Left lung (tissue), 10 donors: ENCODE measurements around the gene ZNF318. TPM values are rescaled to one million over a fixed set of nuclear protein-coding genes. Genes with fewer than 3 reads are reported as not detected.
"Not testable (repeated sequence)": the region's sequence is repeated elsewhere in the genome, so short reads cannot be mapped to it uniquely, and the experiment has no call there.

Experiments used
- ATAC-seq: fragments of 200-7000 bp; cut with Tn5 transposase; one replicate; pipeline ENCODE4 v1.9.1; 2020; ENCODE audit warnings: moderate library complexity
- DNase-seq, 4 donors: peaks; one replicate each; pipeline ENCODE4 v3.0.0-alpha.2; 2013 to 2020
- H3K27ac ChIP-seq, 2 donors: fragments of 200-600 bp; sonication (generic) in 1 of 2; one replicate each; pipeline versions ENCODE4 v1.5.0 to v1.8.0; 2020 to 2021
- H3K27me3 ChIP-seq, 2 donors: fragments of 200-600 bp; sonication (generic) in 1 of 2; one replicate each; pipeline versions ENCODE4 v1.5.0 to v1.8.0; 2020 to 2021
- H3K36me3 ChIP-seq, 2 donors: fragments of 200-600 bp; sonication (generic) in 1 of 2; one replicate each; pipeline versions ENCODE4 v1.5.0 to v1.8.0; 2020 to 2021
- H3K4me1 ChIP-seq, 2 donors: fragments of 200-600 bp; one replicate each; pipeline ENCODE4 v1.8.0; 2021
- H3K4me3 ChIP-seq, 2 donors: fragments of 200-600 bp; sonication (generic) in 1 of 2; one replicate each; pipeline versions ENCODE4 v1.5.0 to v1.8.0; 2020 to 2021; ENCODE audit warnings: mild to moderate bottlenecking in 1 of 2
- H3K9me3 ChIP-seq, 2 donors: fragments of 200-600 bp; sonication (generic) in 1 of 2; one replicate each; pipeline versions ENCODE4 v1.5.0 to v1.8.0; 2020 to 2021
- CTCF ChIP-seq, 2 donors: fragments of 200-600 bp; sonication (generic) in 1 of 2; IDR thresholded peaks; one replicate each; pipeline versions ENCODE4 v1.5.0 to v1.8.0; 2021; ENCODE audit warnings: antibody characterized with exemption in 2 of 2
- intact Hi-C, 2 donors: fragments of 100-400 bp; cut with DNase I; formaldehyde crosslinking; loops; one replicate each; pipeline versions ENCODE4 v1.11.2 to v1.14.2; 2022
- polyA plus RNA-seq, 6 donors: library from polyadenylated mRNA; unstranded; fragments of 120-200 nt; gene quantifications; one replicate each; pipeline ENCODE4 v1.2.1, GENCODE V29; 2013; ENCODE audit not compliant: insufficient read length in 6 of 6
- total RNA-seq, 2 donors: library from RNA; stranded (reverse); fragmentation: NEBNext Ultra II Directional; extraction: Animal tissue kit (Norgen Biotek cat#: 25700); gene quantifications; one replicate each; pipeline ENCODE4 v1.2.1, GENCODE V29; 2021
- donor health status: DM: no; HTN: yes; CAD: no.
- donor health status: DM: no; HTN: no; CAD: no.

The ZNF318 gene
- total and polyA plus RNA-seq, 8 donors = 13.3 to 37.6 (median 31.8) TPM

- peaks cover 0 to 19% of the 10 kb centered on the region in 2 donors for H3K27me3 ChIP-seq
Measured at GRCh38 chr6:43412541-43412940, 43.1 kb upstream of the ZNF318 start.

GRCh38 chr6:43410776-43411175, 41.3 kb upstream of the ZNF318 start:
- ATAC-seq, H3K4me3 ChIP-seq, H3K9me3 ChIP-seq, H3K27ac ChIP-seq, H3K4me1 ChIP-seq, intact Hi-C loops, H3K36me3 ChIP-seq, DNase-seq: not testable (repeated sequence)
- peaks cover 0 to 19% of the 10 kb centered on the region in 2 donors for H3K27me3 ChIP-seq

More at GRCh38 chr6:43412541-43412940, 43.1 kb upstream of the ZNF318 start:
- Histone ChIP-seq H3K36me3 (no peaks in the 10 kb centered on the region), H3K4me3 (no peak overlapping the region), H3K9me3 (no peaks in the 10 kb centered on the region), H3K27ac (no peak overlapping the region), H3K4me1 (no peaks in the 10 kb centered on the region)
- DNase-seq (no peak), ATAC-seq (no peak)
- intact Hi-C loops = no loop called here
- TF ChIP-seq CTCF (IDR thresholded peaks at IDR 0.05) = no peak

- Histone ChIP-seq H3K9me3 (no peaks in the 10 kb centered on the region), H3K27ac (no peak overlapping the region), H3K4me1 (no peaks in the 10 kb centered on the region), H3K27me3 (peaks cover 0 to 28% of the 10 kb centered on the region in 2 donors), H3K4me3 (no peak overlapping the region), H3K36me3 (no peaks in the 10 kb centered on the region)
- TF ChIP-seq CTCF (IDR thresholded peaks at IDR 0.05) = no peak
- DNase-seq (no peak), ATAC-seq (no peak)
- intact Hi-C loops = no loop called here
Measured at GRCh38 chr6:43408259-43408658, 38.8 kb upstream of the ZNF318 start.

- no peaks in the 10 kb centered on the region for H3K9me3 ChIP-seq
- DNase-seq (no peak), ATAC-seq (no peak)
- intact Hi-C loops = no loop called here
- no peak for TF ChIP-seq CTCF (IDR thresholded peaks at IDR 0.05)
- peaks cover 0 to 19% of the 10 kb centered on the region in 2 donors for H3K27me3 ChIP-seq
- H3K36me3 ChIP-seq = no peaks in the 10 kb centered on the region
- no peak overlapping the region for H3K27ac ChIP-seq
- no peak overlapping the region for H3K4me3 ChIP-seq
- H3K4me1 ChIP-seq = no peaks in the 10 kb centered on the region
Measured at GRCh38 chr6:43407296-43407695, 37.8 kb upstream of the ZNF318 start.

GRCh38 chr6:43405354-43405753, 35.9 kb upstream of the ZNF318 start:
- Histone ChIP-seq H3K27me3 (peaks cover 0 to 19% of the 10 kb centered on the region in 2 donors), H3K4me1 (no peaks in the 10 kb centered on the region), H3K4me3 (no peak overlapping the region), H3K27ac (no peak overlapping the region), H3K9me3 (no peaks in the 10 kb centered on the region), H3K36me3 (no peaks in the 10 kb centered on the region)
- TF ChIP-seq CTCF (IDR thresholded peaks at IDR 0.05) = no peak
- no peak for ATAC-seq
- intact Hi-C loops = no loop called here
- DNase-seq = no peak

GRCh38 chr6:43402820-43403219, 33.4 kb upstream of the ZNF318 start:
- no peak for ATAC-seq
- TF ChIP-seq CTCF (IDR thresholded peaks at IDR 0.05) = no peak
- H3K36me3 ChIP-seq = no peaks in the 10 kb centered on the region

More at GRCh38 chr6:43402820-43403219, 33.4 kb upstream of the ZNF318 start:
- Histone ChIP-seq H3K27ac (no peak overlapping the region), H3K27me3 (peaks cover 0 to 9% of the 10 kb centered on the region in 2 donors), H3K9me3 (no peaks in the 10 kb centered on the region), H3K4me3 (no peak overlapping the region), H3K4me1 (peaks cover 0 to 5% of the 10 kb centered on the region in 2 donors)
- no peak for DNase-seq
- intact Hi-C loops = no loop called here
